GM23248 (cell line): ENCODE measurements around the gene PDGFC. TPM values are rescaled to one million over a fixed set of nuclear protein-coding genes. Genes with fewer than 3 reads are reported as not detected.
A peak's percentile ranks its signal among the peaks of the same experiment; 100 is the strongest.

ENCODE experiments used
- DNase-seq: peaks from one replicate; pipeline ENCODE4 v3.0.0-alpha.2; 2015
- H2AFZ ChIP-seq: fragments of 200-600 bp; sonication (generic); 2 replicates; pipeline ENCODE4 v1.6.1; 2016; ENCODE audit warnings: antibody characterized with exemption
- H3F3A ChIP-seq: fragments of 200-600 bp; sonication (generic); 2 replicates; pipeline ENCODE4 v1.6.1; 2016; ENCODE audit warnings: mild to moderate bottlenecking, antibody characterized with exemption, mixed run types; ENCODE audit not compliant: insufficient read depth
- H3K27ac ChIP-seq: fragments of 200-600 bp; sonication (generic); 2 replicates; pipeline ENCODE4 v1.5.1; 2016; ENCODE audit warnings: mild to moderate bottlenecking
- H3K27me3 ChIP-seq: fragments of 200-600 bp; sonication (generic); replicated peaks from 2 replicates; pipeline ENCODE4 v1.6.1; 2016; ENCODE audit warnings: mild to moderate bottlenecking; ENCODE audit not compliant: insufficient read depth
- H3K36me3 ChIP-seq: fragments of 200-600 bp; sonication (generic); 2 replicates; pipeline ENCODE4 v1.6.1; 2016; ENCODE audit warnings: low read depth, mild to moderate bottlenecking
- H3K4me1 ChIP-seq: fragments of 200-600 bp; sonication (generic); 2 replicates; pipeline ENCODE4 v1.6.1; 2016; ENCODE audit warnings: mild to moderate bottlenecking; ENCODE audit not compliant: insufficient read depth
- H3K4me2 ChIP-seq: fragments of 200-600 bp; sonication (generic); one replicate; pipeline ENCODE4 v1.6.1; 2016; ENCODE audit warnings: mild to moderate bottlenecking; ENCODE audit not compliant: unreplicated experiment
- H3K4me3 ChIP-seq: fragments of 200-600 bp; sonication (generic); 2 replicates; pipeline ENCODE4 v1.5.1; 2016; ENCODE audit warnings: mild to moderate bottlenecking
- H3K79me2 ChIP-seq: fragments of 200-600 bp; sonication (generic); 2 replicates; pipeline ENCODE4 v1.6.1; 2016; ENCODE audit warnings: mild to moderate bottlenecking; ENCODE audit not compliant: insufficient read depth
- H3K9ac ChIP-seq: fragments of 200-600 bp; sonication (generic); 2 replicates; pipeline ENCODE4 v1.6.1; 2016; ENCODE audit warnings: mild to moderate bottlenecking
- H3K9me2 ChIP-seq: fragments of 200-600 bp; sonication (generic); 2 replicates; pipeline ENCODE4 v1.6.1; 2016; ENCODE audit warnings: mixed run types, mild to moderate bottlenecking, moderate library complexity; ENCODE audit not compliant: insufficient read depth
- H3K9me3 ChIP-seq: fragments of 200-600 bp; sonication (generic); one replicate; pipeline ENCODE4 v1.6.1; 2017; ENCODE audit warnings: low read depth
- H4K20me1 ChIP-seq: fragments of 200-600 bp; sonication (generic); 2 replicates; pipeline ENCODE4 v1.6.0; 2016; ENCODE audit not compliant: insufficient read depth
- EZH2 ChIP-seq: fragments of 200-600 bp; sonication (generic); IDR thresholded peaks from 2 replicates; pipeline ENCODE4 v1.6.1; 2018; ENCODE audit warnings: antibody characterized with exemption, mild to moderate bottlenecking; ENCODE audit not compliant: insufficient read depth, poor library complexity, severe bottlenecking
- EZH2phosphoT487 ChIP-seq: fragments of 200-600 bp; sonication (generic); IDR thresholded peaks from 2 replicates; pipeline ENCODE4 v1.6.1; 2018; ENCODE audit warnings: antibody characterized with exemption, moderate library complexity, mild to moderate bottlenecking, low read depth; ENCODE audit not compliant: insufficient read depth
- whole genome bisulfite sequencing, 2 experiments: methylation state at CpG; one replicate each; pipeline ENCODE4 v1.1.6; 2015 to 2017; ENCODE audit warnings: low lambda C conversion rate in 2 of 2, low coverage in 1 of 2; ENCODE audit errors: missing lambda C conversion rate in 2 of 2; 5-methylcytosine and 5-hydroxymethylcytosine counted together
- in situ Hi-C: fragments of 300-500 bp; cut with MboI; formaldehyde crosslinking; loops from 2 replicates; pipeline ENCODE4 v1.15.0; 2020
- polyA plus RNA-seq: library from polyadenylated mRNA; unstranded; fragments of >200 nt; fragmentation: Nextera tagmentation; extraction: Ambion mirVana; gene quantifications from 2 replicates; pipeline ENCODE4 v1.2.1, GENCODE V29; 2016
- total RNA-seq: library from RNA; depleted of rRNA; stranded (reverse); fragments of >200 nt; shearing (Covaris generic); gene quantifications from 2 replicates; pipeline ENCODE4 v1.2.3, GENCODE V29; 2014

Gene PDGFC
- total and polyA plus RNA-seq, 2 experiments from 2014 or later = 26.5 to 64.4 TPM

DNA sequence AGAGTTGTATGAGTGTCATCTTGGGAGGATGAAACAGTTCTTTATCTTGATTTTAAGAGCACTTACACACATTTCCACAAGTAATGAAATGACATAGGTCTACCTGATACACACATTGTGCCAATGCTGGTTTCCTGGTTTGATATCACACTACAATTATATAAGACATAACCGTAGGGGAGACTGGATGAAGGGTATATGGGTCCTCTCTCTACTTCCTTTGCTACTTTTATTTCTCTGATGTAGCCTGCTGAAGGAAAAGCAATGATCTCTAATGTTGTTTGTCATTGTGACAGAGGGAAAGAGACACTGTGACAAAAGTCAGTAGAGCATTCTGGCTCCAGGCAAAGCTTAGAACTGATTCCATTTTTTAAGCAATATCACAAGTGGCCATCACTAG lies 238.0 kb downstream of the PDGFC start:
- in situ Hi-C loops = no loop called here
- WGBS, 2 experiments = 93 to 94% methylated on average over 1 of the region's 1 CpG
- Histone ChIP-seq H3K4me1 (peaks cover 17% of the 10 kb centered on the region), H2AFZ (no peak overlapping the region), H3K9me2 (no peaks in the 10 kb centered on the region), H3K27ac (no peak overlapping the region), H3F3A (peaks cover 13% of the 10 kb centered on the region; the same call in 1 of the 2 replicates), H3K4me3 (no peak overlapping the region), H3K4me2 (no peak overlapping the region), H3K9ac (no peak overlapping the region), H3K27me3 (no peaks in the 10 kb centered on the region), H3K9me3 (no peaks in the 10 kb centered on the region), H4K20me1 (no peaks in the 10 kb centered on the region), H3K79me2 (no peaks in the 10 kb centered on the region), H3K36me3 (peaks cover 8% of the 10 kb centered on the region; the same call in 1 of the 2 replicates)
- no peak for TF ChIP-seq EZH2
- TF ChIP-seq EZH2phosphoT487 = no peak
- no peak for DNase-seq

DNA sequence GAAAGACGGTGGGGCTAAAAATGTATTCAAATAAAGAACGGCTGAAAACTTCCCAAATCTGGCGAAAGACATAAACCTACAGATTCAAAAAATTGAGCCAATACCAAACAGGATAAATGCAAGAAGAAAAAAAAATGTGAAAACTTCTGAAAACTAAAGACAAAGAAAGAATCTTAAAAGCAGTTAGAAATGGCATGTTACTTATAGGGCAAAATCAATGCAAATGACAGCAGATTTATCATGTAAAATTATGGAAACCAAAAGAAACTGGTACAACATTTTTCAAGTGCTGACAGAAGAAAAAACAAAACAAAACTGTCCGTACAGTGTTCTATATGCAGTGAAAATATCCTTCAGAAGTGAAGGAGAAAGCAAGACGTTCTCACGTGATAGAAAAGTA lies 239.0 kb downstream of the PDGFC start:
- no peaks in the 10 kb centered on the region for H3K9me3 ChIP-seq
- no peaks in the 10 kb centered on the region for H3K9me2 ChIP-seq
- H3F3A ChIP-seq = peaks cover 13% of the 10 kb centered on the region; the same call in 1 of the 2 replicates
- no peaks in the 10 kb centered on the region for H3K27me3 ChIP-seq
- no peaks in the 10 kb centered on the region for H3K79me2 ChIP-seq
- H2AFZ ChIP-seq = no peak overlapping the region
- peaks cover 8% of the 10 kb centered on the region; the same call in 1 of the 2 replicates for H3K36me3 ChIP-seq
- no peaks in the 10 kb centered on the region for H4K20me1 ChIP-seq
- H3K4me3 ChIP-seq = no peak overlapping the region
- H3K4me1 ChIP-seq = peaks cover 17% of the 10 kb centered on the region
- 89 to 90% methylated on average over 6 of the region's 6 CpGs for WGBS, 2 experiments
- H3K4me2 ChIP-seq = no peak overlapping the region
- no peak overlapping the region for H3K27ac ChIP-seq
- TF ChIP-seq EZH2phosphoT487 = no peak
- TF ChIP-seq EZH2 = no peak
- no peak overlapping the region for H3K9ac ChIP-seq
- in situ Hi-C loops = no loop called here
- peak; percentile 33 for DNase-seq

DNA sequence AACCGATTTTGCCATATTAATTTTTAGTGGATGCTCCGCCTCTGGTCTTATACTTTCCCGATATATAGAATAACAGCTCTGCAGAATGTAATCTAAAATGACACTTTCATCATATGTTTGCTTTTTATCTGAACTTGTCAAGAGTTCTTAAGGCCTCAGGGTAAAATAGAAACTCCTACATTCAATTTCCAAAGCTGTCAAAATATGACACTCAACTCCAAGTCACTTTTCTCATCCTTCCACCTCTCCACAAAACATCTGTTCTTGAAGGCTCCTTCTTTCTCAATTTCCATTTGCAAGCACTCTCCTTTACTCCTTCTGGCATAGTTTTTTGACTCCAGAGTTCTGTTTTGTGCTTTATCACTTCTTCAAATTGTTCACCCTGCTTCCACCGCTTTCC lies 242.2 kb downstream of the PDGFC start:
- Histone ChIP-seq H3K79me2 (no peaks in the 10 kb centered on the region), H3K4me1 (0 out of 2 replicates have a peak, but pooled peaks cover 1% of the 10 kb centered on the region), H3K27me3 (no peaks in the 10 kb centered on the region), H3K36me3 (peaks cover 8% of the 10 kb centered on the region; the same call in 1 of the 2 replicates), H3K27ac (no peak overlapping the region), H3K4me3 (no peak overlapping the region), H3K9ac (no peak overlapping the region), H2AFZ (no peak overlapping the region), H3F3A (0 out of 2 replicates have a peak, but pooled peaks cover 2% of the 10 kb centered on the region), H3K9me2 (no peaks in the 10 kb centered on the region), H4K20me1 (no peaks in the 10 kb centered on the region), H3K4me2 (no peak overlapping the region), H3K9me3 (no peaks in the 10 kb centered on the region)
- in situ Hi-C loops = no loop called here
- TF ChIP-seq EZH2phosphoT487 (no peak), EZH2 (no peak)
- no peak for DNase-seq
- WGBS, 2 experiments = 96% methylated on average over 4 of the region's 4 CpGs

GRCh38 chr4:156725257-156725656 lies 246.3 kb downstream of the PDGFC start:
- no peak overlapping the region for H2AFZ ChIP-seq
- H3K4me1 ChIP-seq = no peaks in the 10 kb centered on the region
- H3K27me3 ChIP-seq = no peaks in the 10 kb centered on the region
- no peak for DNase-seq
- 15 to 51% methylated on average over 1 to 2 of the region's 2 CpGs for WGBS, 2 experiments
- H3K9ac ChIP-seq = no peak overlapping the region
- H3K9me2 ChIP-seq = no peaks in the 10 kb centered on the region
- H3K79me2 ChIP-seq = no peaks in the 10 kb centered on the region
- TF ChIP-seq EZH2phosphoT487 = no peak
- TF ChIP-seq EZH2 = no peak
- H3K36me3 ChIP-seq = no peaks in the 10 kb centered on the region
- no peak overlapping the region for H3K4me3 ChIP-seq
- no peaks in the 10 kb centered on the region for H4K20me1 ChIP-seq
- no peak overlapping the region for H3K27ac ChIP-seq
- no peaks in the 10 kb centered on the region for H3K9me3 ChIP-seq
- no peak overlapping the region for H3K4me2 ChIP-seq
- in situ Hi-C loops = no loop called here
- H3F3A ChIP-seq = no peaks in the 10 kb centered on the region
